PFSK-1 (cell line): ENCODE results near the gene ELL.

ENCODE experiments used
- REST ChIP-seq, 2 experiments: IDR thresholded peaks; 2 replicates each; pipeline versions ENCODE4 v1.6.1 to v1.8.0; 2011 to 2012; ENCODE audit warnings: low read depth in 2 of 2, low read length in 2 of 2, control low read depth in 1 of 2, inconsistent platforms in 1 of 2, mild to moderate bottlenecking in 1 of 2, moderate library complexity in 1 of 2; ENCODE audit not compliant: insufficient read depth in 1 of 2
- TAF1 ChIP-seq: IDR thresholded peaks from 2 replicates; pipeline ENCODE4 v1.6.1; 2012; ENCODE audit warnings: low read length, control low read depth, borderline replicate concordance; ENCODE audit not compliant: insufficient read depth

GRCh38 chr19:18499055-18499775, 22.7 kb downstream of the ELL start:
- TF ChIP-seq REST (IDR thresholded peaks at IDR 0.05; ENCODE audit: insufficient read depth in 1 of 2, low read depth in 2 of 2, low read length in 2 of 2) (no peak), TAF1 (no peak)
